ENCODE data around the gene EPB41.

Gene EPB41

DNA sequence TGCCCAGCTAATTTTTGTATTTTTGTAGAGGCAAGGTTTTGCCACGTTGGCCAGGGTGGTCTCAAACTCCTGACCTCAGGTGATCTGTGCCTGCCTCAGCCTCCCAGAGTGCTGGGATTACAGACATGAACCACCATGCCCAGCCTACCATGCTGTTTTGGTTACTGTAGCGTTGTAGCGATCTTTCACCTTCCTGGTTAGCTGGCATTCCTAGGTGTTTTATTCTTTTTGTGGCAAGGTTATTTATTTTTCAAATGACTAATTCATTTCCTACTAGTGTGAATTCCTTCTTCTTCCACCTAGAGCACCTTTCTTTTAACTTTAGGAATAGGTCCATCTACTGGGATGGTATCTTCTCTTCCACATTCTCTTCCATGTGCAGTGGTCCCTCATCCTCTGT lies 180.1 kb downstream of the EPB41 start:
- Histone ChIP-seq H3K27ac (ENCODE audit: extremely low read depth, low read depth, low read length) (no peak overlapping the region), H3K4me1 (ENCODE audit: control insufficient read depth, insufficient read depth, low read length) (peaks cover 11% of the 10 kb centered on the region), H3K4me3 (ENCODE audit: low read depth, low read length) (no peak overlapping the region), H3K36me3 (ENCODE audit: control insufficient read depth in 2 of 2, insufficient read depth in 1 of 2, low read length in 2 of 2) (peaks cover 3 to 29% of the 10 kb centered on the region in 2 experiments; a peak in 2 of 3 replicates), H3K9me3 (ENCODE audit: control insufficient read depth, insufficient read depth, low read depth, low read length) (no peaks in the 10 kb centered on the region)
- no peak for TF ChIP-seq ZNF112 (tag by site-specific recombination; IDR thresholded peaks at IDR 0.05)
- no peak for TF ChIP-seq ZNF146 (tag by site-specific recombination; IDR thresholded peaks at IDR 0.05)
- no peak for TF ChIP-seq HOXD13 (CRISPR knock-in tag; IDR thresholded peaks at IDR 0.05; ENCODE audit: borderline replicate concordance)
- TF ChIP-seq EGR2 (tag by site-specific recombination; IDR thresholded peaks at IDR 0.05; ENCODE audit: low read depth) = no peak
- no peak for TF ChIP-seq GLIS2 (tag by site-specific recombination; IDR thresholded peaks at IDR 0.05)
- TF ChIP-seq, protein P1, sequence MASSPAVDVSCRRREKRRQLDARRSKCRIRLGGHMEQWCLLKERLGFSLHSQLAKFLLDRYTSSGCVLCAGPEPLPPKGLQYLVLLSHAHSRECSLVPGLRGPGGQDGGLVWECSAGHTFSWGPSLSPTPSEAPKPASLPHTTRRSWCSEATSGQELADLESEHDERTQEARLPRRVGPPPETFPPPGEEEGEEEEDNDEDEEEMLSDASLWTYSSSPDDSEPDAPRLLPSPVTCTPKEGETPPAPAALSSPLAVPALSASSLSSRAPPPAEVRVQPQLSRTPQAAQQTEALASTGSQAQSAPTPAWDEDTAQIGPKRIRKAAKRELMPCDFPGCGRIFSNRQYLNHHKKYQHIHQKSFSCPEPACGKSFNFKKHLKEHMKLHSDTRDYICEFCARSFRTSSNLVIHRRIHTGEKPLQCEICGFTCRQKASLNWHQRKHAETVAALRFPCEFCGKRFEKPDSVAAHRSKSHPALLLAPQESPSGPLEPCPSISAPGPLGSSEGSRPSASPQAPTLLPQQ (tag by site-specific recombination; IDR thresholded peaks at IDR 0.05) = no peak
- TF ChIP-seq, protein P2, sequence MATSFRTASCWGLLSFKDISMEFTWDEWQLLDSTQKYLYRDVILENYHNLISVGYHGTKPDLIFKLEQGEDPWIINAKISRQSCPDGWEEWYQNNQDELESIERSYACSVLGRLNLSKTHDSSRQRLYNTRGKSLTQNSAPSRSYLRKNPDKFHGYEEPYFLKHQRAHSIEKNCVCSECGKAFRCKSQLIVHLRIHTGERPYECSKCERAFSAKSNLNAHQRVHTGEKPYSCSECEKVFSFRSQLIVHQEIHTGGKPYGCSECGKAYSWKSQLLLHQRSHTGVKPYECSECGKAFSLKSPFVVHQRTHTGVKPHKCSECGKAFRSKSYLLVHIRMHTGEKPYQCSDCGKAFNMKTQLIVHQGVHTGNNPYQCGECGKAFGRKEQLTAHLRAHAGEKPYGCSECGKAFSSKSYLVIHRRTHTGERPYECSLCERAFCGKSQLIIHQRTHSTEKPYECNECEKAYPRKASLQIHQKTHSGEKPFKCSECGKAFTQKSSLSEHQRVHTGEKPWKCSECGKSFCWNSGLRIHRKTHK (tag by site-specific recombination; IDR thresholded peaks at IDR 0.05) = no peak
- TF ChIP-seq, protein P3, sequence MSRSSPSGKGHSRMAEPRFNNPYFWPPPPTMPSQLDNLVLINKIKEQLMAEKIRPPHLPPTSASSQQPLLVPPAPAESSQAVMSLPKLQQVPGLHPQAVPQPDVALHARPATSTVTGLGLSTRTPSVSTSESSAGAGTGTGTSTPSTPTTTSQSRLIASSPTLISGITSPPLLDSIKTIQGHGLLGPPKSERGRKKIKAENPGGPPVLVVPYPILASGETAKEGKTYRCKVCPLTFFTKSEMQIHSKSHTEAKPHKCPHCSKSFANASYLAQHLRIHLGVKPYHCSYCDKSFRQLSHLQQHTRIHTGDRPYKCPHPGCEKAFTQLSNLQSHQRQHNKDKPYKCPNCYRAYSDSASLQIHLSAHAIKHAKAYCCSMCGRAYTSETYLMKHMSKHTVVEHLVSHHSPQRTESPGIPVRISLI (tag by site-specific recombination; IDR thresholded peaks at IDR 0.05) = no peak
- no peak for TF ChIP-seq OSR2 (tag by site-specific recombination; IDR thresholded peaks at IDR 0.05)
- no peak for TF ChIP-seq ZNF600 (tag by site-specific recombination; IDR thresholded peaks at IDR 0.05)
- TF ChIP-seq ZNF311 (tag by site-specific recombination; IDR thresholded peaks at IDR 0.05; ENCODE audit: borderline replicate concordance) = no peak
- no peak for TF ChIP-seq ZNF138 (tag by site-specific recombination; IDR thresholded peaks at IDR 0.05; ENCODE audit: borderline replicate concordance)
- TF ChIP-seq, protein P4, sequence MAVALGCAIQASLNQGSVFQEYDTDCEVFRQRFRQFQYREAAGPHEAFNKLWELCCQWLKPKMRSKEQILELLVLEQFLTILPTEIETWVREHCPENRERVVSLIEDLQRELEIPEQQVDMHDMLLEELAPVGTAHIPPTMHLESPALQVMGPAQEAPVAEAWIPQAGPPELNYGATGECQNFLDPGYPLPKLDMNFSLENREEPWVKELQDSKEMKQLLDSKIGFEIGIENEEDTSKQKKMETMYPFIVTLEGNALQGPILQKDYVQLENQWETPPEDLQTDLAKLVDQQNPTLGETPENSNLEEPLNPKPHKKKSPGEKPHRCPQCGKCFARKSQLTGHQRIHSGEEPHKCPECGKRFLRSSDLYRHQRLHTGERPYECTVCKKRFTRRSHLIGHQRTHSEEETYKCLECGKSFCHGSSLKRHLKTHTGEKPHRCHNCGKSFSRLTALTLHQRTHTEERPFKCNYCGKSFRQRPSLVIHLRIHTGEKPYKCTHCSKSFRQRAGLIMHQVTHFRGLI (tag by site-specific recombination; IDR thresholded peaks at IDR 0.05) = no peak
- no peak for TF ChIP-seq ZNF701 (tag by site-specific recombination; IDR thresholded peaks at IDR 0.05)
- no peak for TF ChIP-seq ZNF10 (tag by site-specific recombination; IDR thresholded peaks at IDR 0.05)
- no peak for TF ChIP-seq SALL2 (tag by site-specific recombination; IDR thresholded peaks at IDR 0.05; ENCODE audit: borderline replicate concordance)
- no peak for TF ChIP-seq ZNF830 (tag by site-specific recombination; IDR thresholded peaks at IDR 0.05; ENCODE audit: low read depth)
- TF ChIP-seq ZNF777 (tag by site-specific recombination; IDR thresholded peaks at IDR 0.05; ENCODE audit: borderline replicate concordance) = no peak
- no peak for TF ChIP-seq ZNF211 (tag by site-specific recombination; IDR thresholded peaks at IDR 0.05; ENCODE audit: low read depth)
- TF ChIP-seq SP7 (tag by site-specific recombination; IDR thresholded peaks at IDR 0.05) = no peak
- ChIA-PET POLR2A (no interaction called here), CTCF (interaction anchor here (0.5 kb wide), 1 partner anchor 678 kb away, joined by 3 read pairs; no protein-coding TSS in a partner anchor)

DNA sequence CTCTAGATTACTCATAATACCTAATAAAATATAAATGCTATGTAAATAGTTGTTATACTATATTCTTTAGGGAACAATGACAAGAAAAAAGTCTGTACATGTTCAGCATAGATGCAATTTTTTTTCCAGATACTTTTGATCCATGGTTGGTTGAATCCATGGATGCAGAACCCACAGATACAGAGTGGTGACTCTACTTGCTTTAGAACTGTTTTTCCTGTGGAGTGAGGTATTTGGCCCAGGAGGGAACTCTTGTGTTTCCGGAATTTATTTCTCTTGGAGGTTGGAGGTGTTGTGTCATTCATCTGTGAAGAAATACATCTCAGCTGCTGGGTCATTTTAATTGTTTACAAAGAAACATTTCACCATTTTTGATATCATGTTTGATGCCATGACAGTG lies 180.6 kb downstream of the EPB41 start:
- H3K36me3 ChIP-seq (ENCODE audit: control insufficient read depth in 2 of 2, insufficient read depth in 1 of 2, low read length in 2 of 2) = peaks cover 1 to 34% of the 10 kb centered on the region in 2 experiments; a peak in 2 of 3 replicates
- no peak overlapping the region for H3K27ac ChIP-seq (ENCODE audit: extremely low read depth, low read depth, low read length)
- CTCF ChIA-PET = interaction anchor here (0.5 to 0.6 kb wide), 2 partner anchors 96 to 679 kb away, joined by 3 read pairs; no protein-coding TSS in a partner anchor
- peaks cover 11% of the 10 kb centered on the region for H3K4me1 ChIP-seq (ENCODE audit: control insufficient read depth, insufficient read depth, low read length)
- no peaks in the 10 kb centered on the region for H3K9me3 ChIP-seq (ENCODE audit: control insufficient read depth, insufficient read depth, low read depth, low read length)
- TF ChIP-seq KLF10 (tag by site-specific recombination; IDR thresholded peaks at IDR 0.05) (no peak), ZNF560 (tag by site-specific recombination; IDR thresholded peaks at IDR 0.05; ENCODE audit: borderline replicate concordance) (no peak), ZNF324 (tag by site-specific recombination; IDR thresholded peaks at IDR 0.05) (no peak), TCF7L2 (IDR thresholded peaks at IDR 0.05; ENCODE audit: borderline replicate concordance, low read depth, low read length) (no peak), ZNF596 (tag by site-specific recombination; IDR thresholded peaks at IDR 0.05) (no peak), ZNF791 (tag by site-specific recombination; IDR thresholded peaks at IDR 0.05) (no peak), ZNF121 (tag by site-specific recombination; IDR thresholded peaks at IDR 0.05) (no peak), ZNF140 (tag by site-specific recombination; IDR thresholded peaks at IDR 0.05) (no peak)
- TF ChIP-seq, protein P5, sequence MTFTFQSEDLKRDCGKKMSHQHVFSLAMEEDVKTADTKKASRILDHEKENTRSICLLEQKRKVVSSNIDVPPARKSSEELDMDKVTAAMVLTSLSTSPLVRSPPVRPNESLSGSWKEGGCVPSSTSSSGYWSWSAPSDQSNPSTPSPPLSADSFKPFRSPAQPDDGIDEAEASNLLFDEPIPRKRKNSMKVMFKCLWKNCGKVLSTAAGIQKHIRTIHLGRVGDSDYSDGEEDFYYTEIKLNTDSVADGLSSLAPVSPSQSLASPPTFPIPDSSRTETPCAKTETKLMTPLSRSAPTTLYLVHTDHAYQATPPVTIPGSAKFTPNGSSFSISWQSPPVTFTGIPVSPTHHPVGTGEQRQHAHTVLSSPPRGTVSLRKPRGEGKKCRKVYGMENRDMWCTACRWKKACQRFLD (tag by site-specific recombination; IDR thresholded peaks at IDR 0.05) = no peak
- no peak overlapping the region for H3K4me3 ChIP-seq (ENCODE audit: low read depth, low read length)
- POLR2A ChIA-PET = no interaction called here
